ENCODE data around the gene CNIH2. TPM values are rescaled to one million over a fixed set of nuclear protein-coding genes. Genes with fewer than 3 reads are reported as not detected.
A peak's percentile ranks its signal among the peaks of the same experiment; 100 is the strongest.

The CNIH2 gene
- total and polyA plus RNA-seq, 2 of the 13 experiments (the other 11 are each of a cell fraction or from before 2014, with no cell fraction given): 0.60 to 0.69 TPM

GRCh38 chr11:66268244-66268951, 9.6 kb upstream of the CNIH2 start, which contains the start of gene RAB1B:
RAB1B (plus strand) TSS chr11:66268639; CDS start chr11:66268680, 41 bp downstream.
- CTCF ChIA-PET (ENCODE audit: low intra/inter-chr PET ratio, low total read pairs): interaction anchor here (1.6 kb wide), 1 partner anchor 46 kb away, joined by 8 read pairs; no protein-coding TSS in a partner anchor
- Histone ChIP-seq H3K27me3 (ENCODE audit: control insufficient read depth in 1 of 2, insufficient read depth in 2 of 2, low read length in 2 of 2) (no peaks in the 10 kb centered on the region; a peak in 1 of 5 replicates), H3K9ac (ENCODE audit: insufficient read depth, low read depth, low read length) (peak within 1 kb of the TSS; percentile 93), H3K27ac (ENCODE audit: extremely low read length, insufficient read depth, low read length) (peak within 1 kb of the TSS; percentile 78), H3K4me3 (replicated peaks in 1 of 3; ENCODE audit: insufficient read depth in 1 of 3, low read depth in 2 of 3, low read length in 3 of 3) (peak within 1 kb of the TSS; percentile 89 to 98 (median 96)), H3K9me3 (ENCODE audit: low read length) (no peaks in the 10 kb centered on the region), H3K4me2 (ENCODE audit: low read depth, low read length) (peak within 1 kb of the TSS; percentile 95), H3K36me3 (replicated peaks in 1 of 2; ENCODE audit: control insufficient read depth in 1 of 2, insufficient read depth in 2 of 2, low read length in 2 of 2) (peaks cover 20 to 23% of the 10 kb centered on the region in 2 experiments), H2AFZ (ENCODE audit: low read length) (peak within 1 kb of the TSS; percentile 88), H4K20me1 (ENCODE audit: insufficient read depth, low read length) (peaks cover 10% of the 10 kb centered on the region), H3K4me1 (ENCODE audit: insufficient read depth, low read length) (peaks cover 13% of the 10 kb centered on the region), H3K79me2 (ENCODE audit: insufficient read depth, low read length) (peaks cover 24% of the 10 kb centered on the region)
- POLR2A ChIA-PET: interaction anchor here (0.8 to 4.0 kb wide), 9 partner anchors 9 to 216 kb away, joined by 3 to 31 read pairs (median 5); partner anchors contain the start of genes SF3B2 and YIF1A
- ATAC-seq (peak; percentile 87), DNase-seq (ENCODE audit: low spot score) (peak; percentile 98), FAIRE-seq (peak; percentile 85)
- BruUV-seq (replicated peaks): no TSS peak
- WGBS (ENCODE audit: low lambda C conversion rate): 0% methylated on average over 4 of the region's 64 CpGs
- in situ Hi-C loops (cut with HindIII; ENCODE audit: extremely low pct_ligation_motif_present, low pct_unique_long_range_greater_than_20kb) (no loop called here), intact Hi-C loops (cut with micrococcal nuclease; ENCODE audit: unreplicated experiment) (loop anchor here (2.0 kb wide), 1 partner anchor 20 kb away; the partner anchor contains the start of gene YIF1A)
- TF ChIP-seq HNF1B (CRISPR knock-in tag; IDR thresholded peaks at IDR 0.05) (no peak; the same call in 1 of the 2 replicates), THAP8 (CRISPR knock-in tag; IDR thresholded peaks at IDR 0.05; ENCODE audit: borderline replicate concordance) (0 out of 2 replicates have a peak, but pooled peaks have one; percentile 30), NCOA2 (CRISPR knock-in tag; IDR thresholded peaks at IDR 0.05) (0 out of 2 replicates have a peak, but pooled peaks have one; percentile 12), RAD51 (IDR thresholded peaks at IDR 0.05; ENCODE audit: borderline replicate concordance) (no peak), CCAR2 (optimal IDR thresholded peaks at IDR 0.05; ENCODE audit: low read depth, low read length) (no peak), ATF7-NPFF (CRISPR knock-in tag; IDR thresholded peaks at IDR 0.05; ENCODE audit: low read depth) (no peak), SAFB2 (CRISPR knock-in tag; IDR thresholded peaks at IDR 0.05; ENCODE audit: borderline replicate concordance, low read depth) (0 out of 2 replicates have a peak, but pooled peaks have one; percentile 19), ARNT2 (CRISPR knock-in tag; IDR thresholded peaks at IDR 0.05; ENCODE audit: low read depth) (peak; percentile 20; the same call in 1 of the 2 replicates), SALL1 (CRISPR knock-in tag; IDR thresholded peaks at IDR 0.05) (peak; percentile 49; the same call in 1 of the 2 replicates), MXD1 (CRISPR knock-in tag; IDR thresholded peaks at IDR 0.05) (no peak), ZNF354B (CRISPR knock-in tag; IDR thresholded peaks at IDR 0.05) (no peak), CHD4 (IDR thresholded peaks at IDR 0.05; ENCODE audit: borderline replicate concordance, low read length) (no peak), ATF2 (CRISPR knock-in tag; IDR thresholded peaks at IDR 0.05) (peak; percentile 68; the same call in 1 of the 2 replicates), SRSF4 (IDR thresholded peaks at IDR 0.05; ENCODE audit: low read depth, low read length, poor library complexity, severe bottlenecking) (no peak), ZNF564 (CRISPR knock-in tag; IDR thresholded peaks at IDR 0.05) (0 out of 2 replicates have a peak, but pooled peaks have one; percentile 15), TFE3 (CRISPR knock-in tag; IDR thresholded peaks at IDR 0.05) (peak; percentile 21; the same call in 1 of the 2 replicates), IRF2 (CRISPR knock-in tag; IDR thresholded peaks at IDR 0.05) (peak; percentile 90)

All from HepG2 (cell line).